Activated naive CD8-positive, alpha-beta T cell treated with anti-CD3 and anti-CD28 coated beads, Interleukin-2, amount 50 U/mL, for 24 hours (primary cell): ENCODE data around the gene WIPF2.

ENCODE experiments used
- ATAC-seq: fragments of 150-1000 bp; cut with Tn5 transposase; one replicate; pipeline ENCODE4 v1.10.0; 2021
- DNase-seq: peaks from one replicate; pipeline ENCODE4 v3.0.0; 2021
- H3K27ac Mint-ChIP-seq: one replicate; pipeline ENCODE4 v1.8.0; 2021; ENCODE audit warnings: mild to moderate bottlenecking, mixed read lengths
- H3K27me3 Mint-ChIP-seq: one replicate; pipeline ENCODE4 v1.8.0; 2021; ENCODE audit warnings: mixed read lengths
- H3K36me3 Mint-ChIP-seq: one replicate; pipeline ENCODE4 v1.8.0; 2021; ENCODE audit warnings: low read depth, mixed read lengths
- H3K4me1 Mint-ChIP-seq: one replicate; pipeline ENCODE4 v1.8.0; 2021; ENCODE audit warnings: mixed read lengths
- H3K4me3 Mint-ChIP-seq: one replicate; pipeline ENCODE4 v1.8.0; 2021; ENCODE audit warnings: mild to moderate bottlenecking, moderate library complexity, mixed read lengths
- H3K9me3 Mint-ChIP-seq: one replicate; pipeline ENCODE4 v1.8.0; 2021; ENCODE audit warnings: mixed read lengths

The WIPF2 gene

DNA sequence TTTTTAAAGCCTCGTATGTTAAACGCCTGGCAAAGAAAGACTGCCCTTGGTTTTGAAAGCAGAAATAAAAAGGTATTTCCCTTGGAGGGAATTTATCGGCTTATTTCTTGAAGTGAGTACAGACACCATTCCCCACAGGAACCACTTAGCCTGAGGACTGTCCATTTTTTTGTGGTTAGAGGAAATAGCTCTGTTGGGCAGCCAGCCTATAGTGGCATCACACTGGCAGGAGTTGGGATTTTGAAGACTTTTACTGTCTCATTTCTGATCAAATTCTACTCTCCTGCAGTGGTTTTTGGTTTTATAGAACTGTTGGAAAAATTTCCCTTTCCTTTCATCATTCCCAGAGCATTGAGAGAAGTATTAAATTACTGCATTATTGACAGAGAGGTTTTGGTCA, 34.5 kb downstream of the WIPF2 start:
- Mint-ChIP-seq H3K27me3 (no peaks in the 10 kb centered on the region), H3K36me3 (peaks cover 14% of the 10 kb centered on the region), H3K27ac (no peak overlapping the region), H3K4me3 (no peak overlapping the region), H3K9me3 (no peaks in the 10 kb centered on the region), H3K4me1 (peaks cover 11% of the 10 kb centered on the region)
- DNase-seq = no peak
- no peak for ATAC-seq

DNA sequence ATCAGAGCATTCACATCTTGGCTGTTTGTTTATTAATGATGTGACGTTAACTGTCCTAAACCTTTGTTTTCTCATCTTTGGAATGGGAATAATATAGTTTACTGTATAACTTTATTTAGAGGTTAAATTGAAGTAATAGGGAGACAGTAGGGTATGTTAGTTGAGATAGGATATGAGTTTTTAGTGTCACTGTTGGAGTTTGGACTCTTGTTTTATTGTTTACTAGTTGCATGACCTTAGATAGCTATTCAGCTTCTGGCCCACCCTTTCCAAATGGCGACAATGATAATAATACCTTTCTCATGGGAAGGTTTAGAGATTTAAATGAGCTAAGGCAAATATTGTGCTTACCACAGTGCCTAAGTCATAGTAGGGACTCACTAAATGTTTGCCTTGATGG, 40.4 kb downstream of the WIPF2 start:
- DNase-seq = no peak
- Mint-ChIP-seq H3K4me3 (no peak overlapping the region), H3K9me3 (no peaks in the 10 kb centered on the region), H3K27ac (no peak overlapping the region), H3K27me3 (no peaks in the 10 kb centered on the region), H3K36me3 (peaks cover 30% of the 10 kb centered on the region), H3K4me1 (peaks cover 12% of the 10 kb centered on the region)
- ATAC-seq = no peak

DNA sequence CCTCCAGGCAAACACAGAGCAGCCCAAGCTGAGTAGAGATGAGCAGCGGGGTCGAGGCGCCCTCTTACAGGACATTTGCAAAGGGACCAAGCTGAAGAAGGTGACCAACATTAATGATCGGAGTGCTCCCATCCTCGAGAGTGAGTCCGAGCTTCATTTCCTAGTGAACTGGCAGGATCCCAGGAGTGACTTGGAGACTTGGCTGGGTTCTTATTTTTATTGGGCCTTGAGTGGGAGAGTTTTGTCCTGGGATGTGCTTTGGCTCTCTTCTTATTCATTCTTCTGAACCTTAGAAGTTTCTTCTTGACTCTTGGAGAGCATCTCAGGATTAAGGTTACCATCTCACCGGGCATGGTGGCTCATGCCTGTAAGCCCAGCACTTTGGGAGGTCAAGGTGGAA, 41.4 kb downstream of the WIPF2 start:
- no peaks in the 10 kb centered on the region for H3K27me3 Mint-ChIP-seq
- no peak overlapping the region for H3K27ac Mint-ChIP-seq
- ATAC-seq (no peak), DNase-seq (no peak)
- peaks cover 12% of the 10 kb centered on the region for H3K4me1 Mint-ChIP-seq
- H3K36me3 Mint-ChIP-seq = peaks cover 30% of the 10 kb centered on the region
- no peaks in the 10 kb centered on the region for H3K9me3 Mint-ChIP-seq
- no peak overlapping the region for H3K4me3 Mint-ChIP-seq

DNA sequence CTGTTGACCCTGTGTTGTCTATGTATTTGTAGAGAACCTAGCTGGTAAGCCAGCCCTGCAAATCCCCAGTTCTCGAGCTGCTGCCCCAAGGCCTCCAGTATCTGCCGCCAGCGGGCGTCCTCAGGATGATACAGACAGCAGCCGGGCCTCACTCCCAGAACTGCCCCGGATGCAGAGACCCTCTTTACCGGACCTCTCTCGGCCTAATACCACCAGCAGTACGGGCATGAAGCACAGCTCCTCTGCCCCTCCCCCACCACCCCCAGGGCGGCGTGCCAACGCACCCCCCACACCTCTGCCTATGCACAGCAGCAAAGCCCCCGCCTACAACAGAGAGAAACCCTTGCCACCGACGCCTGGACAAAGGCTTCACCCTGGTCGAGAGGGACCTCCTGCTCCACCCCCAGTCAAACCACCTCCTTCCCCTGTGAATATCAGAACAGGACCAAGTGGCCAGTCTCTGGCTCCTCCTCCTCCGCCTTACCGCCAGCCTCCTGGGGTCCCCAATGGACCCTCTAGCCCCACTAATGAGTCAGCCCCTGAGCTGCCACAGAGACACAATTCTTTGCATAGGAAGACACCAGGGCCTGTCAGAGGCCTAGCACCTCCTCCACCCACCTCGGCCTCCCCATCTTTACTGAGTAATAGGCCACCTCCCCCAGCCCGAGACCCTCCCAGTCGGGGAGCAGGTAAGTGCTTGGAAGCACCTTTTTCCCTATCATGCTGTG, 45.5 kb downstream of the WIPF2 start:
- ATAC-seq = no peak
- H3K4me1 Mint-ChIP-seq = peaks cover 12% of the 10 kb centered on the region
- no peak overlapping the region for H3K27ac Mint-ChIP-seq
- no peaks in the 10 kb centered on the region for H3K9me3 Mint-ChIP-seq
- DNase-seq = no peak
- H3K4me3 Mint-ChIP-seq = no peak overlapping the region
- H3K36me3 Mint-ChIP-seq = peaks cover 23% of the 10 kb centered on the region
- no peaks in the 10 kb centered on the region for H3K27me3 Mint-ChIP-seq

DNA sequence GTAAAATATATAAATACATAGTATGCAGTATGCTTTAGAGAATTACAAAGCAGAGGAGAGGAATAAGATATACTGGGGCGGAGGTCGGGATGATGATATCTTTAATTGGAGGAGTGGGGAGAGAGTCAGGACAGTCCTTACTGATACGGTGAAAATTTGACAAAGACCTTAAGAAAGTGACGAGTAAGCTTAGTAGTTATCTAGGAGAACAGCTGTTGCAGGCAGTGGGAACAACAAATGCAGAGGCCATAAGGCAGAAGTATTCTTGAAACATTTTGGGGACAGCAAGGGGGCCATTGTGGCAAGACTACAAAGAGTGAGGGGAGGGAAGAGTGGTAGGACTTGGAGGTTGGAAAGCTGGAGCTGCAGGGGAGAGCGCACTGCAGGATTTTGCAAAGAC, 46.2 kb downstream of the WIPF2 start:
- DNase-seq (no peak), ATAC-seq (no peak)
- Mint-ChIP-seq H3K27ac (no peak overlapping the region), H3K4me1 (peaks cover 12% of the 10 kb centered on the region), H3K27me3 (no peaks in the 10 kb centered on the region), H3K4me3 (no peak overlapping the region), H3K9me3 (no peaks in the 10 kb centered on the region), H3K36me3 (peaks cover 21% of the 10 kb centered on the region)

DNA sequence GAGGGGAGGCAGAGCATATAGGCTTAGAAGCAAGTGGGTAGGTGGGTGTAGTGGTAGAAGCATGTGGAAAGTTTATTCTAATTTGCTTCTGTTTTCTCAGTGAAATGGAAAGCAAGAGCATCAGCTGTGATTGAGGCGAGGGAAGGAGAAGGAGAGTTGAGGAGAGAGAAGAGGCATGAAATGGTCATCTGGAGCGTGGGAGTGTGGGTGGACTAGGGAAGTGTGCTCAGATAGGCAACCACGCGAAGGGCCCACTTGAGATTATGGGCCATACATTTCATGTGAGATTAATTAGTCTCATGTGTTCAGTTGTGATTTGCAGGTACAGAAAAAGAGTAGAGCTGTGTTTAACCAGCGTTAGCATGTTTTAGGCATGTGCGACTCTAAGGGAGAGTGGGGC, 47.8 kb downstream of the WIPF2 start:
- no peaks in the 10 kb centered on the region for H3K27me3 Mint-ChIP-seq
- H3K4me1 Mint-ChIP-seq = peaks cover 12% of the 10 kb centered on the region
- H3K9me3 Mint-ChIP-seq = no peaks in the 10 kb centered on the region
- no peak for ATAC-seq
- no peak overlapping the region for H3K27ac Mint-ChIP-seq
- no peak for DNase-seq
- H3K4me3 Mint-ChIP-seq = no peak overlapping the region
- peaks cover 13% of the 10 kb centered on the region for H3K36me3 Mint-ChIP-seq

DNA sequence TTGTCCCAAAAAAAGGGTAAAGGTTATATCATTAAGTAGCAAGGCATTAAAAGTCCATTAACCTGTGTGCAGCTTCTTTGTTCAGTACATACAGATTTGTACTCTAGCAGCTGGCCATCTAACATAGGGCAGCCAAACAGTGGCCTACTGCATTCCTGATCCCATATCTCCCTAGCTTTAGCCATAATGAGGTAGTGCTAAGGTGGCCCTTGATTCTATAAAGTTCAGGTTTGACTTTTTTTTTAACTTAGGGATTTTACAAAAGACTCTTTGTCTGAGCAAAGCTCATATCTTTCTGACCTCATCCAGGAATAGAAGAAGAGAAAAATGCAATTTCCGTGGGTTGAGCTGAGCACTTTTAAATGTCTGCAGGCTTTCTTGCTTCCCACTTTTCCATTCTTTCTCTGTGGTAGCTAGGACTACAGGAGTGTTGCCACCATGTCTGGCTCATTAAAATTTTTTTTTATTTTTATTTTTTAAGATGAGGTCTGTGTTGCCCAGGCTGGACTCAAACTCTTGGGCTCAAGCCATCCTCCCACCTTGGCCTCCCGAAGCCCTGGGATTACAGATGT, 49.1 kb downstream of the WIPF2 start:
- Mint-ChIP-seq H3K4me3 (no peak overlapping the region), H3K4me1 (no peaks in the 10 kb centered on the region), H3K27me3 (no peaks in the 10 kb centered on the region), H3K27ac (no peak overlapping the region), H3K9me3 (no peaks in the 10 kb centered on the region), H3K36me3 (peaks cover 4% of the 10 kb centered on the region)
- ATAC-seq (no peak), DNase-seq (no peak)

DNA sequence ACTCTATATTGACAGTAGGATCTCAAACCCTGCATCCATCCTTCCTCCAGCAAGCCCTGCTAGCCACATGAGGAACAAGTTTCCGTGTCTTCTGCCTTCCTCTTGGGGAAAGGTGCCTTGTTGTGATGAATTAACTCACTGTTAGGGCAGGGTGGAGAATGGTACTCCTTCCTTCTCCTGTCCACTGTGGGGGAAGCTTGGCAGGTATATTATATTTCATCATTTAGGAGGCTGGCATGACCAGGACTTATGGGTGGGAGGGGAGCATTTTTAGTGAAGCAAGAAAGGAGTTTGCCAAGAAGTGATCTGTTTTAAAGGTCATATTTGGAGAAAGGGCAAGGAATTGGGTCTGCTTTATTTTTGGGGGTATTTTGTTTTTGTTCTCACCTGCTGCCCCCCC, 59.3 kb downstream of the WIPF2 start:
- ATAC-seq = no peak
- Mint-ChIP-seq H3K9me3 (no peaks in the 10 kb centered on the region), H3K27ac (peak overlapping the region; percentile 44), H3K27me3 (no peaks in the 10 kb centered on the region), H3K4me3 (no peak overlapping the region), H3K36me3 (peaks cover 36% of the 10 kb centered on the region), H3K4me1 (peaks cover 38% of the 10 kb centered on the region)
- DNase-seq = no peak

DNA sequence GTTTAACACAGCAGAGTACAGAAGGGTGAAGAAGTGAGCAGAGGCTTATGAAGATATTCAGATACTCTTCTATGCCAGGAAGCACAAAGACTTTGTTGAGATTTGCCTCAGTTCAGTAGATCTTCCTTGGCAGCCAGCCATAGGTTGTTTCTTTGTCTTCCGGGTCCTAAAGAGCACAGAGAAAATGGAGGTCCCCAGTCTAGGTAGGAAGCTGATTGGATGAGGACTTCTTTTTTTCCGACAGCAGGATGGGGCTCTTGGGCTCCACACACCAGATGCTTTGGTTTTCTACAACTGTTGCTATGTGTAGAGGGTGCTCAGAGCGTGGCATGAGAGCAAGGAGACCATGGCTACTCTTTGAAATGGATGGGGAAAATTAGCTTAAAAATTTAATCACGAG, 60.3 kb downstream of the WIPF2 start:
- H3K27me3 Mint-ChIP-seq = no peaks in the 10 kb centered on the region
- no peak overlapping the region for H3K4me3 Mint-ChIP-seq
- H3K27ac Mint-ChIP-seq = peak overlapping the region; percentile 44
- ATAC-seq (no peak), DNase-seq (no peak)
- H3K36me3 Mint-ChIP-seq = peaks cover 31% of the 10 kb centered on the region
- H3K4me1 Mint-ChIP-seq = peaks cover 48% of the 10 kb centered on the region
- H3K9me3 Mint-ChIP-seq = no peaks in the 10 kb centered on the region

DNA sequence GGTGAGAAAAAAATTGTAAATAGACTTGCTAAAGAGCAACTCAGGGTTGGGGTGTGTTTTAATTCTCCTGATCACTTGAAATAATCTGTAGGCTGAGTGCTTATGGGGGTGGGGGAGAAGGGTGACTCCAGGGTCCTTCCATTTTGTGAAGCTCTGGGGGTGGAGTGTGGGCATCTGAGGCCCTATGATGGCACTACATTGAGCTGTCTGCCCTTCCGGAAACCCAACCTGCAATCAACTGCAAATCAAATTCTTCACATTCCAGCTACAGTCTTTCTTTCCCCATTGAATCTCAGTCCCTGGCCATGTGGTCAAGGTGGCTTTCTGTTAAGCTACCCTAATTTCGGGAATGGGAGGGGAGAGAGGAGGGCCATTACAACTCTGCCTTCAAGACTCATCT, 62.6 kb downstream of the WIPF2 start:
- Mint-ChIP-seq H3K4me3 (no peak overlapping the region), H3K9me3 (no peaks in the 10 kb centered on the region), H3K27ac (peak overlapping the region; percentile 65), H3K36me3 (peaks cover 19% of the 10 kb centered on the region), H3K4me1 (peaks cover 67% of the 10 kb centered on the region), H3K27me3 (no peaks in the 10 kb centered on the region)
- DNase-seq = no peak
- no peak for ATAC-seq

DNA sequence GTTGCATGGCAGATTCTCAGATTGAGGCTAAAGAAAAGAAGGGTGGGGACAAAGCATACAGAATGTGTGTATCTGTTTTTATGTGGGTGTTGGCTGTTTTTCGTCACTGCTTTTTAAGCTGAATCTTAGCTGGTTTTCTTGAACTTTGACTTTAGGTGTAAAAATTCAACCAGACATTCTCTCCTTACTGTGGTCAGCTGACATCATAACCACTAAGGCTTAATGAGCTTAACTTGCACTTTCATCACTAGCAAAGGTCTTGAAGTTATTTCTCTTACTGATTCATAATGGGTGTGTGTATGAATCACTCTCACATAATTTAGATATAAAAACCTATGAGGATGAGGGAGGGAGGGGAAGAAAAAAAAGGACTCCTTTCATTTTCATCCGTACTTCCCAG, 64.6 kb downstream of the WIPF2 start:
- Mint-ChIP-seq H3K36me3 (peaks cover 15% of the 10 kb centered on the region), H3K9me3 (no peaks in the 10 kb centered on the region), H3K4me1 (peaks cover 71% of the 10 kb centered on the region), H3K27ac (peak overlapping the region; percentile 90), H3K4me3 (peak overlapping the region; percentile 72), H3K27me3 (no peaks in the 10 kb centered on the region)
- ATAC-seq (peak; percentile 63), DNase-seq (no peak)

DNA sequence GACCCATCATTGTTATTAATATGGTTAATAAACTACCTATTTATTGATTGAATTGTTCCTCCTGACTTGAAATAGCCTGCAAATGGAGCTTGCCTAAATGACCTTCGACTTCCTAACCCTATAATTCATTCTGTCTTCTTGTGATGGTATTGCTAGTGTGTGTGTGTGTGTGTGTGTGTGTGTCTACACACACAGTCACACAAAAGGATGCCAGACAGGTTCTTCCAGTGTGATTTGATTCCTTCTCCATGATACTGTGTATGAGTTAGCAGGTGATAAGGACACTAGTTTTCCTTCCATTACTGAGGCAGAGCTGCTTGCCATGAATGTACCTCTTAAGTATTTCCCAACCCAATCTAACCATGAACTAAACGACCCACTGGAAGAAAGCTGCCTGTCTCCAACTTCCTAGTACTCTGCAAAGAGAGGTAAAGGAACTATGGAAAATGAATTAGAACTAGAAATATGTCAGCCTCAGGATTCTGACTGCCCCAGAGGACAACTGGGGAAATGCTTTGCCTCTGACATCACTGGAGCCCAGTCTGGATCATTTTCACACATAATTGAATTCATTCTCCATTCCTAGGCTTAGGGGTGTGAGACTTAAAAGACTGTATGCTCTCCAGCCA, 65.1 kb downstream of the WIPF2 start:
- Mint-ChIP-seq H3K4me1 (peaks cover 70% of the 10 kb centered on the region), H3K4me3 (peak overlapping the region; percentile 72), H3K27me3 (no peaks in the 10 kb centered on the region), H3K36me3 (peaks cover 19% of the 10 kb centered on the region), H3K27ac (peak overlapping the region; percentile 90), H3K9me3 (no peaks in the 10 kb centered on the region)
- ATAC-seq (no peak), DNase-seq (no peak)

DNA sequence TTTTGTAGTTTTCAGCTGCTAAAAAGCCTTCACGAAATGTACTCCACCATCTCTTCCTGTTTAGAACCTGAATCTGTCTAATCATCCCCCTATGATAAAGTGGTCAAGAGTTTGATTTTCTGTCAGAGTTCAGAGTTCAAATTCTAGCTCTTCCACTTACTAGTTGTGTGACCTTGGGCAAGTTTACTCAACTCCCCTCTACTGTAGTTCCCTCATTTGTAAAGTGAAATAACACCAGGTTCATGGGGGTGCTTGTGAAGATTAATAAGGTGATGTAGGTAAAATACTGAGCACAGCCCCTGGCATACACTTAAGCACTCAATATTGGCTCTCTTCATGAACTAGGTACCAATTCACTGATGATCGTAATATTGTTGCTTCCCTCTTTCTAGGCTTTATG, 67.4 kb downstream of the WIPF2 start:
- ATAC-seq = no peak
- Mint-ChIP-seq H3K36me3 (peaks cover 34% of the 10 kb centered on the region), H3K27me3 (no peaks in the 10 kb centered on the region), H3K9me3 (no peaks in the 10 kb centered on the region), H3K27ac (peak overlapping the region; percentile 20), H3K4me1 (peaks cover 85% of the 10 kb centered on the region), H3K4me3 (no peak overlapping the region)
- DNase-seq = no peak

DNA sequence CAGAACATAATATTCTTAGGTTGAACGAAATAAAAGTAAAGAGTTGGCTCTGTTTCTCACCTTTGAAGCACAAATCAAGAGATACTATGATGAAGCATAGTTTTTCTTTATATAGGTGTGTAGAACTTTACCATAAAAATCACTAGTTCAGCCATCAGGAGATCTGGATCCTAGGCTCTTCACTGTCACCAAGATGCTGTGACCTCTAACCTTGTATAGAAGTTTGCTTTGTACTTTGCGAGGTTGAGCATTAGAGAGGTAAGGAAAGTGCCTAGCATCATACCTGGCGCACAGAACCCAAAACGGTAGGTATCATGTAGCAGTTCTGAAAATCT, 68.0 kb downstream of the WIPF2 start:
- ATAC-seq = no peak
- Mint-ChIP-seq H3K4me1 (peaks cover 80% of the 10 kb centered on the region), H3K9me3 (no peaks in the 10 kb centered on the region), H3K36me3 (peaks cover 34% of the 10 kb centered on the region), H3K27ac (peak overlapping the region; percentile 97), H3K27me3 (no peaks in the 10 kb centered on the region), H3K4me3 (peak overlapping the region; percentile 97)
- no peak for DNase-seq
